EL (cell line): Measurements from ENCODE around the gene ERBB4.
"Not testable (repeated sequence)": the region's sequence is repeated elsewhere in the genome, so short reads cannot be mapped to it uniquely, and the experiment has no call there.

ENCODE experiments used
- DNase-seq: peaks from one replicate; pipeline ENCODE4 v3.0.0-alpha.2; 2016

ERBB4 gene

DNA sequence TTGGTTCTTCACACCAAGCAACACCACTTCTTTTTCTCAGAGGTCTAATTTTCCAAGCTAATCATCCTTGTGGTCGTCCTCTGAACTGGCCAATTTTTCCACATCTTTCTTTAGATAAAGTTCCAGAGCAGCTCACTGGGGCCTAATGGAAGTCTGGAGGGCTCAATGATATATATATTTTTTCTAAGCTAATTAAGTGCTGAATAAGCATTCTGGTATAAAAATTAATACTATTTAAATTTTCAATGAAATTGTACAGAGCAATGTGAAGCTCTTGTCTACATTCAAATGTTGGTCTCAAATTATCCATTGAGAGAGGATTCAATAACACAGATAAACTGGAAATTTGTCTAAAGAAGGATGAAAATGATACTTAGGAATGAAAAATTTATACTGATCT, 866.6 kb downstream of the ERBB4 start:
- no peak for DNase-seq

GRCh38 chr2:211665299-211665698, 873.3 kb downstream of the ERBB4 start:
- no peak for DNase-seq

DNA sequence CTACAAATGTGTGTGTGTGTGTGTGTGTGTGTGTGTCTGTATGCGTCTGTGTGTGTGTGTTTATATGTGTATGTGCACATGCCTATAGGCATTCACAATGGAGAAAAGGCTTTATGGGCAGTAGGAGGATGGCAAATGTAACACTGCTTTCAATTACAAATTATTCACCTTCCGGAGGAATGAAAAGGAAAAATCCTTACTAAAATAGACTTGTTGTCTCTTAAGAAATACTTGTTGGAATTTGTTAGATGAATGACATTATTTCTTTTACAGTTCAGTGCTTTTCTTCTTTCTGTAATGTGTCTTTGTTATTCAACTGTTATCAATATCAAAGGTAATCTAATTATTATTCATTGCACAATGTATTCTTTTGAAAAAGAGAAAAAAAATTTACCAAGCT, 874.3 kb downstream of the ERBB4 start:
- DNase-seq: no peak

DNA sequence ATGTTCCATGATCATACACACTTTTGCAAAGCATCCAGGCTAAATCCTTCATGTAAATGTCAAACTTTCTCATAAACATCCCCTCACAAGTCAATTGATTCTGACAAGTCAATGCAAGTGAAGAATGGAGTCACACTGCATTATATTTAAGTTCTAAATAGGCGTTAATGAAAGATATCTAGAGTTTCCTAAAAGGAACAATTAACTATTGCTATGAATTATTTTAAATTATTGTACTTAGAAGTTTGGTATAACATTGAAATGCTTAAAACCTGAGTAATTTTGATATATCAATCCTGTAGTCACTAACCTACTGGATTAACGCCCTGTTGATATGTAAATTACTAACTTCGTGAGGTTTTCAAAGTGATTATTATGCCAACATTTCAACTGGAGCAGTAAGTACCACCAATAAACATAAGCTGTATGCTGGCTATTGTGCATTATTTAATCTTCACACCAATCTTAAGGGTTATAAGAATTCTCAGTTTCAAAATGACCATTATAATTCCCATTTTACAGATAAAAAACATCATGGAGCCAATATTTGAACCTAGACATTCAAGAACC, 884.3 kb downstream of the ERBB4 start:
- no peak for DNase-seq

- no peak for DNase-seq
Measured at GRCh38 chr2:211652327-211652726, 886.3 kb downstream of the ERBB4 start.

- no peak for DNase-seq
Measured at GRCh38 chr2:211649331-211649730, 889.3 kb downstream of the ERBB4 start.

- DNase-seq: no peak
Measured at GRCh38 chr2:211631503-211631902, 907.1 kb downstream of the ERBB4 start.

GRCh38 chr2:211623096-211623495, 915.5 kb downstream of the ERBB4 start:
- DNase-seq: no peak

GRCh38 chr2:211620986-211621385, 917.6 kb downstream of the ERBB4 start:
- DNase-seq: no peak

GRCh38 chr2:211617803-211618202, 920.8 kb downstream of the ERBB4 start:
- DNase-seq: no peak

- DNase-seq: no peak
Measured at GRCh38 chr2:211611621-211612020, 927.0 kb downstream of the ERBB4 start.

DNA sequence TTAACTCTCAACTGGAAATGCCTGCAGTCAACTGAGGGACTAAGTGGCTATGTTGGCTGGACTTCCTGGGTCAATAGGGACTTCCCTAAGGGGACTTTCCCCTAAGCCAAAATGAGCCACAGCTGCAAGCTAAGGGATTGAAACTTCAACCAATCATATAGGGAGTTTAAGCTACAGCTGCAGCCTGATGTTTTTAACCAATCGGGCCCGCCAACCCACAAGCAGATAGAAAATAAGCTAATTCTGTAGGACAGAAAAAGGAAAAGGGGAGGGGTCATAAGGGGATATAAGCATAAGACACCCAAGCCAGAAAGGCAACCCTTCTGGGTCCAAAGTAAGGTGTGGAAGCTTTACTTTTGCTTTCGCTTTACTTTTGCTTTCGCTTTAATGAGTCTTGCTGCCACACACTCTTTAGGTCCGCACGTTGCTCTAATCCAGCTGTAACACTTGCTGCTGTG, 927.5 kb downstream of the ERBB4 start:
- DNase-seq: peak; percentile 2

GRCh38 chr2:211609127-211609526, 929.5 kb downstream of the ERBB4 start:
- DNase-seq: no peak

DNA sequence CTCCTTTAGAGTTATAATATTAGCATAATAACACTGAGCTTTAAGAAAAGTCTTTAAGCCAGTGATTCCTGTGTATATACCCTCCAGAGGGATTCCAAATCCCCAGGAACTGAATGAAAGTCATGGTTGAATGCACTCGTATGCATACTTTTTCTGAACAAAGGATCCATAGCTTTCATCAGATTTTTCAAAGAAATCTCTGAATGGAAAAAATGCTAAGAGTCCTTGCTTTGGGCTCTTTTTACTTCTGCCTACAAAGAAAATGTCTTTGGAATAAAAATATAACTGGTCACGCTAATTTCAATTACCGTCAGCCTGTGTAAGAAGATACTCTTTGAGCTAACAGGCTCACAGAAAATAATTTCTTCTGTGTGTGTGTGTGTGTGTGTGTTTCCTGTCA, 939.5 kb downstream of the ERBB4 start:
- no peak for DNase-seq

DNA sequence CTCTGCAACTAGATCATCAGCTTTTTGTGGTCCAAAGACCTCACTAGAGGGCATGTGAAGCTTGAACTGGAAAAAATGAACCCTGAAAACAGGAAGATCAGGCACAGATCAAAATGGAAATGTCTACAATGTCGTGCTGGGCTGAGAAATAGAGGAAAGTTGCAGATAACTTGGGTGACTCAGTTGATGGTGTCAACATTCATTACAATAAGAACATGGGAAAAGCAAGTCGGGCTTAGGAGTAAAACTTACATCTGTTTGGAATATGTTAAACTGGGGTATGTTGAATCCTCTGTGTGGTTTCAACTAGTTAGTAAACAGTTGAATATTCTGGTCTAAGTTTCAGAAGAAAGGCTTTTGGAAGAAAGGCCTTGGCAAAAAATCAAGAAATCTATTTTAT, 940.4 kb downstream of the ERBB4 start:
- DNase-seq: no peak

- DNase-seq: not testable (repeated sequence)
Measured at GRCh38 chr2:211592006-211592405, 946.6 kb downstream of the ERBB4 start.

- no peak for DNase-seq
Measured at GRCh38 chr2:211591426-211591825, 947.2 kb downstream of the ERBB4 start.

DNA sequence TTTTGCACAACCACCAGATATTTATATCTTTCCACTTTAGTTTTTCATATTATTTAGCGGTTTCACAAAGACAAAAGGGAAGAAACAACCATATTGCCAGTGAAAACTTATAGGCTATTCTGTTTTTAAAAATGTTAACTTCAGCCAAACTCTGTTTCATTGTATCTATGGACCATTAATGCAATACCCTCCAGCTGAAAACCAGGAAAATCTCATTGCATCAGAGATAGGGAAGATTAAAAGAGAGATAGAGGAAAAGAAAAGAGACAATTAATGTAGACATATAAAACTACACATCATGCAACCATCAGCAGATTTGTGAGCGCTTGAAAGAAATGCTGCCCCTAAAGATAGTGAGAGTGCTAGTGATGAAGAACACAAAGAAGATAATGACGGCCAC, 970.2 kb downstream of the ERBB4 start:
- no peak for DNase-seq

GRCh38 chr2:211564441-211564840, 974.2 kb downstream of the ERBB4 start:
- DNase-seq: no peak

- DNase-seq: no peak
Measured at GRCh38 chr2:211545582-211545981, 993.0 kb downstream of the ERBB4 start.

DNA sequence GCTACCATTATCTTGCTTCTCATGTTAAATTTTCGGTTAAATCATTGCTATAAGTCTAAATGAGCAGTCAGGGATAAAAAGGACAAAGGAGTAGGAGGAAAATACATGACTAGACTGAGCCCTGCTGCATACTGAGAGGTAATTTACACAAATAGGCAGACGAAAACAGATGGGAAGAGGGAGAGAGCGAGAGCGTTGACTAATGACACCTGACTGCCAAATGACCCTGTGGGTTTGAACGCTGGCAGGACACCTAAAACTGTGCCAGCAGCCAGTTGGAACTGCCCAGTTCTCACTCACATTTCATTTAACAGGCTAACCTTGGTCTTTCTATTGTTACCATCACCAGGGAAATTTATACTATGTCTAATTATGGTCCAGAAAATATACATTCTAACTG, 1004.0 kb downstream of the ERBB4 start:
- DNase-seq: no peak

GRCh38 chr2:211524248-211524647, 1014.4 kb downstream of the ERBB4 start:
- DNase-seq: not testable (repeated sequence)

GRCh38 chr2:211516537-211516936, 1022.1 kb downstream of the ERBB4 start:
- DNase-seq: no peak

DNA sequence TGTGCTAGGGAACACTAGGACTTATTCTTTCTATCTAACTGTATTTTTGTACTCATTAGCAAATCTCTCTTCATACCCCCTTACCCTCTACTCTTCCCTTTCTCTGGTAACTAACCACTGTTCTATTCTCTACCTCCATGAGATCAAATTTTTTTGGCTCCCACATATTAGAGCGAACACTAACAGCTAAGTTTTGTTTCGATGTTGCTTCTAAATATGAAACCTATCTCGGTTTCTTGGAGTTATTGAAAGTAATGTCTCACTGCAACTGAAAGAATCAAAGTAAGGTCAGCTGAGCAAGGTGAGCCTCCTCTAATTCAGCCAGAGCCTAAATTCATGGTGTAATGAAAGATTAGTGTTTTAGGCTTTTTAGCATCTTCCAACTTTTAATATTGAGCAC, 1024.6 kb downstream of the ERBB4 start:
- no peak for DNase-seq

- no peak for DNase-seq
Measured at GRCh38 chr2:211513446-211513845, 1025.2 kb downstream of the ERBB4 start.

DNA sequence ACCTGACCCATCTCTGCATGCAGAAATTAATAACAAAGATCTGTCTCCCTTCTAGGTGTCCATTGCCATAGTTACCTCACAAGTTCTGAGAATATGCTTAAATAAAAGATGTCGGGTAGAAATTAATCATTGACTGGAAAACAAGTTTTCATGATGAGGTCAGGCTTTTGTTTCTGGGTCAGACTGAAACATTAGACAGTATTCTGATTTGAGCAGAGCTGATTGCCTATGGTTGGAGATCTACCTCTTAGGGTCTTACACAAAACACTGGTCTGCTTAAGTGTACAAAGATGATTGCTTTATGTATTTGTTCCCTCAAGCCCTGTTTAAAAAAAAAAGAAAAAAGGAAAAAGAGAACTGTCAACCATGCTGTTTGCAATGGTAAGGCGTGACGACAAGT, 1025.8 kb downstream of the ERBB4 start:
- no peak for DNase-seq
